ENCODE data around the gene LOXL1. TPM values are rescaled to one million over a fixed set of nuclear protein-coding genes. Genes with fewer than 3 reads are reported as not detected.

LOXL1 gene
- total RNA-seq, 1 experiment from 2014 or later, result 117 TPM

- Histone ChIP-seq H3K9me3 (ENCODE audit: low read depth, low read length, poor library complexity, severe bottlenecking) (no peaks in the 10 kb centered on the region), H3K4me3 (ENCODE audit: low read depth, low read length, poor library complexity, severe bottlenecking) (no peak overlapping the region), H3K36me3 (ENCODE audit: insufficient read depth, low read length, poor library complexity, severe bottlenecking) (no peaks in the 10 kb centered on the region), H3K27ac (ENCODE audit: low read depth, low read length, poor library complexity, severe bottlenecking) (no peak overlapping the region), H3K27me3 (replicated peaks; ENCODE audit: insufficient read depth, low read depth, low read length, poor library complexity) (no peaks in the 10 kb centered on the region), H3K4me1 (ENCODE audit: insufficient read depth, low read length, poor library complexity, severe bottlenecking) (peaks cover 18% of the 10 kb centered on the region)
- DNase-seq (ENCODE audit: low spot score), result no peak
- CTCF ChIA-PET, result interaction anchor here (1.7 kb wide), 1 partner anchor 11 kb away, joined by 7 read pairs; no protein-coding TSS in a partner anchor
- POLR2A ChIA-PET (ENCODE audit: low non-redundant PET), result no interaction called here
- intact Hi-C loops (cut with micrococcal nuclease; ENCODE audit: unreplicated experiment), result no loop called here
- no TSS peak for BruUV-seq (replicated peaks)
- no peak for TF ChIP-seq CTCF (conservative IDR thresholded peaks at IDR 0.05; ENCODE audit: low read depth, low read length)
- TF ChIP-seq EZH2 (IDR thresholded peaks at IDR 0.05; ENCODE audit: borderline replicate concordance, low read depth, low read length, poor library complexity, severe bottlenecking), result no peak
Observed at GRCh38 chr15:73984208-73984979, 58.1 kb downstream of the LOXL1 start.

GRCh38 chr15:73985101-73985873 is 59.0 kb downstream of the LOXL1 start:
- DNase-seq (ENCODE audit: low spot score), result no peak
- CTCF ChIA-PET, result no interaction called here
- Histone ChIP-seq H3K27me3 (replicated peaks; ENCODE audit: insufficient read depth, low read depth, low read length, poor library complexity) (no peaks in the 10 kb centered on the region), H3K36me3 (ENCODE audit: insufficient read depth, low read length, poor library complexity, severe bottlenecking) (no peaks in the 10 kb centered on the region), H3K4me1 (ENCODE audit: insufficient read depth, low read length, poor library complexity, severe bottlenecking) (peaks cover 18% of the 10 kb centered on the region), H3K27ac (ENCODE audit: low read depth, low read length, poor library complexity, severe bottlenecking) (no peak overlapping the region), H3K4me3 (ENCODE audit: low read depth, low read length, poor library complexity, severe bottlenecking) (no peak overlapping the region), H3K9me3 (ENCODE audit: low read depth, low read length, poor library complexity, severe bottlenecking) (no peaks in the 10 kb centered on the region)
- BruUV-seq (replicated peaks), result no TSS peak
- intact Hi-C loops (cut with micrococcal nuclease; ENCODE audit: unreplicated experiment), result no loop called here
- POLR2A ChIA-PET (ENCODE audit: low non-redundant PET), result no interaction called here
- TF ChIP-seq EZH2 (IDR thresholded peaks at IDR 0.05; ENCODE audit: borderline replicate concordance, low read depth, low read length, poor library complexity, severe bottlenecking) (no peak), CTCF (conservative IDR thresholded peaks at IDR 0.05; ENCODE audit: low read depth, low read length) (no peak)

- CTCF ChIA-PET, result interaction anchor here (0.6 kb wide), 1 partner anchor 18 kb away, joined by 3 read pairs; no protein-coding TSS in a partner anchor
- POLR2A ChIA-PET (ENCODE audit: low non-redundant PET), result no interaction called here
- Histone ChIP-seq H3K27me3 (replicated peaks; ENCODE audit: insufficient read depth, low read depth, low read length, poor library complexity) (no peaks in the 10 kb centered on the region), H3K4me1 (ENCODE audit: insufficient read depth, low read length, poor library complexity, severe bottlenecking) (peaks cover 19% of the 10 kb centered on the region), H3K9me3 (ENCODE audit: low read depth, low read length, poor library complexity, severe bottlenecking) (no peaks in the 10 kb centered on the region), H3K36me3 (ENCODE audit: insufficient read depth, low read length, poor library complexity, severe bottlenecking) (no peaks in the 10 kb centered on the region), H3K27ac (ENCODE audit: low read depth, low read length, poor library complexity, severe bottlenecking) (no peak overlapping the region), H3K4me3 (ENCODE audit: low read depth, low read length, poor library complexity, severe bottlenecking) (no peak overlapping the region)
- no peak for DNase-seq (ENCODE audit: low spot score)
- BruUV-seq (replicated peaks), result no TSS peak
- TF ChIP-seq CTCF (conservative IDR thresholded peaks at IDR 0.05; ENCODE audit: low read depth, low read length) (no peak), EZH2 (IDR thresholded peaks at IDR 0.05; ENCODE audit: borderline replicate concordance, low read depth, low read length, poor library complexity, severe bottlenecking) (no peak)
- intact Hi-C loops (cut with micrococcal nuclease; ENCODE audit: unreplicated experiment), result no loop called here
Observed at GRCh38 chr15:73986055-73986775, 60.0 kb downstream of the LOXL1 start.

Data from A673 (cell line).